Fibroblast of villous mesenchyme (primary cell): ENCODE data around the gene SYTL5. TPM values are rescaled to one million over a fixed set of nuclear protein-coding genes. Genes with fewer than 3 reads are reported as not detected.

ENCODE experiments used
- DNase-seq: peaks from one replicate; pipeline ENCODE4 v3.0.0-alpha.2; 2010; ENCODE audit warnings: low read depth
- H3K4me3 ChIP-seq: 2 replicates; pipeline ENCODE4 v1.5.1; 2011; ENCODE audit warnings: low read depth, mild to moderate bottlenecking, low read length
- small RNA-seq: library from RNA; depleted of rRNA; stranded (forward); fragments of <200 nt; gene quantifications from one replicate; pipeline ENCODE3, GENCODE V24; 2012
- total RNA-seq: library from RNA; depleted of rRNA; stranded (reverse); fragments of >200 nt; gene quantifications from 2 replicates; pipeline ENCODE4 v1.2.3, GENCODE V29; 2012
- TF ChIP-seq, protein P1 (sequence below): IDR thresholded peaks from 2 replicates; pipeline ENCODE4 v1.5.1; 2012; ENCODE audit warnings: low read depth, mild to moderate bottlenecking, low read length; ENCODE audit not compliant: insufficient read depth

Gene SYTL5
- total RNA-seq, 1 donor, result 10.4 TPM

- peak; percentile 51 for DNase-seq
- TF ChIP-seq, protein P1, sequence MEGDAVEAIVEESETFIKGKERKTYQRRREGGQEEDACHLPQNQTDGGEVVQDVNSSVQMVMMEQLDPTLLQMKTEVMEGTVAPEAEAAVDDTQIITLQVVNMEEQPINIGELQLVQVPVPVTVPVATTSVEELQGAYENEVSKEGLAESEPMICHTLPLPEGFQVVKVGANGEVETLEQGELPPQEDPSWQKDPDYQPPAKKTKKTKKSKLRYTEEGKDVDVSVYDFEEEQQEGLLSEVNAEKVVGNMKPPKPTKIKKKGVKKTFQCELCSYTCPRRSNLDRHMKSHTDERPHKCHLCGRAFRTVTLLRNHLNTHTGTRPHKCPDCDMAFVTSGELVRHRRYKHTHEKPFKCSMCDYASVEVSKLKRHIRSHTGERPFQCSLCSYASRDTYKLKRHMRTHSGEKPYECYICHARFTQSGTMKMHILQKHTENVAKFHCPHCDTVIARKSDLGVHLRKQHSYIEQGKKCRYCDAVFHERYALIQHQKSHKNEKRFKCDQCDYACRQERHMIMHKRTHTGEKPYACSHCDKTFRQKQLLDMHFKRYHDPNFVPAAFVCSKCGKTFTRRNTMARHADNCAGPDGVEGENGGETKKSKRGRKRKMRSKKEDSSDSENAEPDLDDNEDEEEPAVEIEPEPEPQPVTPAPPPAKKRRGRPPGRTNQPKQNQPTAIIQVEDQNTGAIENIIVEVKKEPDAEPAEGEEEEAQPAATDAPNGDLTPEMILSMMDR, result peak; percentile 43
- H3K4me3 ChIP-seq, result no peak overlapping the region
These were observed 160.2 kb downstream of the SYTL5 start for GRCh38 chrX:38166478-38167083.

DNA sequence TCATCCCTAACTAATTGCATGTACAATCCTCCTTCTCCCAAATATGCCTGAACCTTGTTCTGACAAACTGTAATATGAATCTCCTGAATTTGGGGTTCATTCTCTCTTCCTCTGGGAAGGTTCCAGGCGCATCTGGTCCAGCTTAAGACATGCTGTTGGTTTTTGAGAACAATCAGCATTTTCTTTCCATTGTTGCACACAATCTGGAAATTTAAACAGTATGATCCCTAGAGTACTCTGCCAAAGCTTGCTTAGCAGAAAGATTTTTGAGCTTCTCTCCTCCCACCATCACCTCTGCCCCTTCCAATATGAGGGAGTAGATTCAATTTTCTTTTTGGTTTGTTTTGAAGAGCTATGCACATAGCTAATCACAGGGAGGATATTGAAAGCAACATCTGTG, 164.2 kb downstream of the SYTL5 start:
- H3K4me3 ChIP-seq, result no peak overlapping the region
- no peak for DNase-seq
- TF ChIP-seq, protein P1, result no peak

DNA sequence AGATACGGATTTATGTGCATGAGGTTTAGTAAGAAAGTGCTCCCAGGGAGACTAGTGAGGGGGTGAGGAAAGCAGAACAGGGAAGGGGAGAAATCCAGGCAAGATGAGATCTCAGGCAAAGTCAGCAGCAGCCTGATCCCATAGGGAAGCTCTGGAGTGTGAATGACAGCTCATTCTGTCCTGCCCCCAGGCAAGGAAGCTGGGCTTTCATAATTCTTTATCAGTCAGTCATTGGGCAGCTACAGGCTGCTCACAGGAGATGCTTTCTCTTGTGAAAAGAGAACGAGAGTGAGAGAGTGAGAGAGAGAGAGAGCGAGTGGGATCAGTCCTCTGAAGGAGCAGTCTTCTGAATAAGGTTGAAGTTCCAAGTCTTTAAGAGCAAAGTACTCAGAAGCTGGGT, 166.2 kb downstream of the SYTL5 start:
- no peak for DNase-seq
- TF ChIP-seq, protein P1, result no peak
- H3K4me3 ChIP-seq, result no peak overlapping the region

DNA sequence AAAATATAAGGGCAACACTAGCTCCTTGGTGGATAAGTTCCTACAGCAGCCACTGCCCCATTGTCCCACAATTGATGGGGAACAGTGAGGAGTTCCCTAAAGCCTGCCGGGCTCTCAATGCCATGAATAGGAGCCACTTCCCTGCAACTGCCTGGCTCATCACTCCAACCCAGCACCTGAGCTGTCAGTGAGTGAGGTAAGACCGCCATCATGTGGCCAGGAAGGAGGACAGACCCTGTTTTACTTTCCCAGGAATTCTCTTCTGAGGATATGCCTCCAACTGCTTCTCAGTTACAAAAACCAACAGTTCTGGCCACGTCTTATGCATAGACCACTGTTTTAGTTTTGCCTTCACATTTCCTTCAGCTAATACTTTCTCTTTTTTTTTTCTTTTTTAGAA, 168.8 kb downstream of the SYTL5 start:
- no peak overlapping the region for H3K4me3 ChIP-seq
- TF ChIP-seq, protein P1, result peak; percentile 67
- peak; percentile 42 for DNase-seq

DNA sequence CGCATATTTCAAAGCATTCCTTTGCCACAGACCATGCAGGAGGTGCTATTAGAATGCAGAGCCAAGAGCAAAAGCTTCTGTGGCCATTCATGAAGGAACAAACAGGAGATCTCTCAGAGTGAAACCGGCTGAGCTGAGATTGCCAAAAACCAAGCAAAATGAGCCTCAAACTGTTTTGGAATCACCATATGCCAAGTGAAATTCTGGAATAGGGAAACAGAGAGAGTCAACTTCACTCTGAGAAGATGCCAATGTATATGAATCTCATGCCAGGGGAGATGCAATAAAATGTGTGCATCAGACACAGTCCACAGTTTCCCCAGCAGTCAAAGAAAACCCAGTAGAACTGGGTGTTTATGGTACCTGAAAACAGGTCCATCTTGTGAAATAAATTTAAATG, 172.0 kb downstream of the SYTL5 start:
- no peak overlapping the region for H3K4me3 ChIP-seq
- DNase-seq, result no peak
- TF ChIP-seq, protein P1, result no peak

Small RNA genes lying within 50 kb of the gene (small RNA-seq; reads per million reads assigned to genes)
- gene MIR548AJ2, result not detected

Other genes starting within 250 kb of the SYTL5 start
- under 0.01 and 0.32 TPM in 2 replicates for gene CYBB, start 226.5 kb upstream of the SYTL5 start, total RNA-seq
- gene DYNLT3, start 159.0 kb upstream of the SYTL5 start, total RNA-seq, result 79.9 and 87.0 TPM in 2 replicates
- 35.4 and 36.7 TPM in 2 replicates for gene SRPX, start 214.3 kb downstream of the SYTL5 start, total RNA-seq